Prostate gland (tissue), 2 donors: ENCODE results near the gene PEAK1.

ENCODE experiments used
- POLR2AphosphoS5 ChIP-seq: sonication (generic); formaldehyde crosslinking; IDR thresholded peaks from one replicate; pipeline ENCODE4 v1.6.1; 2017; ENCODE audit warnings: antibody characterized with exemption
- TF ChIP-seq, protein P1 (sequence below), 4 experiments: fragments of 200-600 bp in 2 of 4; fragments of 450-650 bp in 2 of 4; sonication (generic) in 2 of 4; IDR thresholded peaks; 1 replicate in 3 of 4; 2 replicates in 1 of 4; pipeline ENCODE4 v1.5.1; 2016 to 2019; ENCODE audit warnings: antibody characterized with exemption in 4 of 4, mild to moderate bottlenecking in 2 of 4, moderate library complexity in 2 of 4

DNA sequence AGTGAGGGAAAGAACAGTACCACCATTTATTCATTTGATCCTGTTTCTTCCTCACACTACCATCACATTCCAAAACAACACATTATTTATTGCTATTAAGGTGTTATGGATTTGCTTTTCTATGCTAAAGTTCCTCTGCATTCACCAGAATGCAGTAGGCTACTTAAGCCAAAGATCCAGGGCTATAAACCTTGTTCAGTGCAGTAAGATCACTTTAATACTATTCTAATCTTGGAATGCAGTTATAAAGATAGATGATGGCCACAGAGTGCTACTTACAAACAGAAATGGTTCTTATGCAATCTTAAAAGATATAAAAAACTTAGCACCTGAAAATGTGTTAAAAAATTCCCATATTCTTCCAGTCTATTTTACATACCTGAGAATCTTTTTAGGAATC, 241.5 kb downstream of the PEAK1 start:
- no peak for TF ChIP-seq POLR2AphosphoS5
- TF ChIP-seq, protein P1, sequence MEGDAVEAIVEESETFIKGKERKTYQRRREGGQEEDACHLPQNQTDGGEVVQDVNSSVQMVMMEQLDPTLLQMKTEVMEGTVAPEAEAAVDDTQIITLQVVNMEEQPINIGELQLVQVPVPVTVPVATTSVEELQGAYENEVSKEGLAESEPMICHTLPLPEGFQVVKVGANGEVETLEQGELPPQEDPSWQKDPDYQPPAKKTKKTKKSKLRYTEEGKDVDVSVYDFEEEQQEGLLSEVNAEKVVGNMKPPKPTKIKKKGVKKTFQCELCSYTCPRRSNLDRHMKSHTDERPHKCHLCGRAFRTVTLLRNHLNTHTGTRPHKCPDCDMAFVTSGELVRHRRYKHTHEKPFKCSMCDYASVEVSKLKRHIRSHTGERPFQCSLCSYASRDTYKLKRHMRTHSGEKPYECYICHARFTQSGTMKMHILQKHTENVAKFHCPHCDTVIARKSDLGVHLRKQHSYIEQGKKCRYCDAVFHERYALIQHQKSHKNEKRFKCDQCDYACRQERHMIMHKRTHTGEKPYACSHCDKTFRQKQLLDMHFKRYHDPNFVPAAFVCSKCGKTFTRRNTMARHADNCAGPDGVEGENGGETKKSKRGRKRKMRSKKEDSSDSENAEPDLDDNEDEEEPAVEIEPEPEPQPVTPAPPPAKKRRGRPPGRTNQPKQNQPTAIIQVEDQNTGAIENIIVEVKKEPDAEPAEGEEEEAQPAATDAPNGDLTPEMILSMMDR (IDR thresholded peaks at IDR 0.05) = no peak
